Psoas muscle (tissue), 8 donors: ENCODE results near the gene FBXL7. TPM values are rescaled to one million over a fixed set of nuclear protein-coding genes. Genes with fewer than 3 reads are reported as not detected.

Experiments used
- ATAC-seq, 4 donors: fragments of 200-7000 bp; cut with Tn5 transposase; one replicate each; pipeline ENCODE4 v1.9.1; 2020; ENCODE audit warnings: moderate library complexity in 3 of 4, mild to moderate bottlenecking in 2 of 4
- DNase-seq, 2 donors: peaks; one replicate each; pipeline ENCODE4 v3.0.0-alpha.2; 2020
- H3K27ac ChIP-seq: fragments of 200-600 bp; one replicate; pipeline ENCODE4 v1.8.0; 2022
- H3K27me3 ChIP-seq, 3 donors: fragments of 200-600 bp in 1 of 3; one replicate each; pipeline versions ENCODE4 v1.6.1 to v1.8.0; 2013 to 2022; ENCODE audit warnings: low read length in 2 of 3, mild to moderate bottlenecking in 2 of 3, moderate library complexity in 1 of 3; ENCODE audit not compliant: insufficient read depth in 3 of 3
- H3K36me3 ChIP-seq, 2 donors: fragments of 200-600 bp in 1 of 2; one replicate each; pipeline versions ENCODE4 v1.6.1 to v1.8.0; 2013 to 2022; ENCODE audit warnings: low read depth in 1 of 2, mild to moderate bottlenecking in 1 of 2, moderate library complexity in 1 of 2; ENCODE audit not compliant: insufficient read depth in 1 of 2
- H3K4me1 ChIP-seq: fragments of 200-600 bp; one replicate; pipeline ENCODE4 v1.8.0; 2022
- H3K4me3 ChIP-seq: fragments of 200-600 bp; one replicate; pipeline ENCODE4 v1.8.0; 2022; ENCODE audit warnings: mild to moderate bottlenecking
- H3K9me3 ChIP-seq: fragments of 200-600 bp; one replicate; pipeline ENCODE4 v1.8.0; 2022
- WGBS, 3 donors: extraction: QIAGEN DNeasy Blood & Tissue Kit; methylation state at CpG; one replicate each; pipeline versions ENCODE4 v1.1.6 to v1.1.7; 2013; 5-methylcytosine and 5-hydroxymethylcytosine counted together
- intact Hi-C, 2 donors: fragments of 100-400 bp; cut with DNase I; formaldehyde crosslinking; loops; one replicate each; pipeline versions ENCODE4 v1.11.0 to v1.14.2; 2022
- polyA plus RNA-seq, 3 donors: library from polyadenylated mRNA; stranded (reverse); fragments of 200-250 nt; gene quantifications; one replicate each; pipeline ENCODE4 v1.2.3, GENCODE V29; 2013
- total RNA-seq, 4 donors: library from RNA; stranded (reverse); fragmentation: NEBNext Ultra II Directional in 2 of 4; extraction: Animal tissue kit (Norgen Biotek cat#: 25700) in 2 of 4; gene quantifications; one replicate each; pipeline versions ENCODE4 v1.2.1 to v1.2.4, GENCODE V29; 2021 to 2023
- TF ChIP-seq, protein P1 (sequence below): fragments of 200-600 bp; IDR thresholded peaks from one replicate; pipeline ENCODE4 v1.8.0; 2022; ENCODE audit warnings: antibody characterized with exemption
- donor health status: healthy with polysubstance abuse.
- donor health status: DM: no; HTN: no; CAD: no; lungs with moderate emphysema.
- donor health status: Bipolar disorder and iron deficiency.
- donor health status: healthy.
- donor health status: DM: yes; HTN: yes; CAD: no.
- donor health status: DM: no; HTN: no; CAD: no.
- donor health status: DM: no; HTN: no; CAD: no.
- donor health status: DM: yes; HTN: yes; CAD: no.

Gene FBXL7
- total and polyA plus RNA-seq, 7 donors: 1.6 to 7.5 (median 2.6) TPM

DNA sequence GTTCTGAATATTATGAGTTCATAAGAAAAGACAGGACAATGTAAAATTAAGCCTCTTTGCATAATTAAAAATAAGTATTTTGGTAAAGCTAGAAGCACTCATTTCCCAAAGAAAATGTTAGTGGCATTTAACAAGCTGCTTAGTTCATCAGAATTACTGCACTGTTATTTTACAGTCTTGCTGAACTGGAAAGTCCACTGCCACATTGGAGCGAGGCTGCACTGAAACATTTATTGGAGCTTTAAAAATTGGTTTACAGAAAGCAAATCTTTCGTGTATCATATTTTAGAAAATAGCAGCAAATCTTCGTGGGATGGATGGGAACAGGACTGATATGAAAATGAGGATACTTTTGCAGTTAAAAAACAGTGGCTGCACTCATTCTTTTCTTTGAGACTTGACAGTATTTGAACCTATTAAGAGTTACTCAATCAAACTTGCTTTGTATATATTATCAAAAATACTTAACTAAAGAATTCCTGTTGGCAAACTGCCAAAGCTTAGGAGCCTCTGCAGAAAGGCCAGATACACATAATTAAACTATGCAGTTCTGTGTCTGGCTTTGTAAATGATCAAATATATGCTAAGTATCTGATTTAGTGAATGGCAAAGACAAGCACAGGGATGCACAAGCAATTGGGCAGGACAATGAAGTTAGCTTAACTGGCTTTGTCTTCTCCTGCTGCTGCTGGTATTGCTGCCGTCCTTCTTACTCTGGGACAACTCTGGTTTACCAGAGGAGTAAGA lies 16.5 kb upstream of the FBXL7 start:
- DNase-seq (no peak), ATAC-seq (no peak)
- no peaks in the 10 kb centered on the region for H3K36me3 ChIP-seq
- TF ChIP-seq, protein P1, sequence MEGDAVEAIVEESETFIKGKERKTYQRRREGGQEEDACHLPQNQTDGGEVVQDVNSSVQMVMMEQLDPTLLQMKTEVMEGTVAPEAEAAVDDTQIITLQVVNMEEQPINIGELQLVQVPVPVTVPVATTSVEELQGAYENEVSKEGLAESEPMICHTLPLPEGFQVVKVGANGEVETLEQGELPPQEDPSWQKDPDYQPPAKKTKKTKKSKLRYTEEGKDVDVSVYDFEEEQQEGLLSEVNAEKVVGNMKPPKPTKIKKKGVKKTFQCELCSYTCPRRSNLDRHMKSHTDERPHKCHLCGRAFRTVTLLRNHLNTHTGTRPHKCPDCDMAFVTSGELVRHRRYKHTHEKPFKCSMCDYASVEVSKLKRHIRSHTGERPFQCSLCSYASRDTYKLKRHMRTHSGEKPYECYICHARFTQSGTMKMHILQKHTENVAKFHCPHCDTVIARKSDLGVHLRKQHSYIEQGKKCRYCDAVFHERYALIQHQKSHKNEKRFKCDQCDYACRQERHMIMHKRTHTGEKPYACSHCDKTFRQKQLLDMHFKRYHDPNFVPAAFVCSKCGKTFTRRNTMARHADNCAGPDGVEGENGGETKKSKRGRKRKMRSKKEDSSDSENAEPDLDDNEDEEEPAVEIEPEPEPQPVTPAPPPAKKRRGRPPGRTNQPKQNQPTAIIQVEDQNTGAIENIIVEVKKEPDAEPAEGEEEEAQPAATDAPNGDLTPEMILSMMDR: no peak
- no peak overlapping the region for H3K4me3 ChIP-seq
- 70 to 83% (median 79%) methylated on average over 4 of the region's 4 CpGs for WGBS, 3 donors
- H3K27me3 ChIP-seq: no peaks in the 10 kb centered on the region
- intact Hi-C loops: no loop called here
- no peaks in the 10 kb centered on the region for H3K9me3 ChIP-seq
- H3K27ac ChIP-seq: no peak overlapping the region
- no peaks in the 10 kb centered on the region for H3K4me1 ChIP-seq

DNA sequence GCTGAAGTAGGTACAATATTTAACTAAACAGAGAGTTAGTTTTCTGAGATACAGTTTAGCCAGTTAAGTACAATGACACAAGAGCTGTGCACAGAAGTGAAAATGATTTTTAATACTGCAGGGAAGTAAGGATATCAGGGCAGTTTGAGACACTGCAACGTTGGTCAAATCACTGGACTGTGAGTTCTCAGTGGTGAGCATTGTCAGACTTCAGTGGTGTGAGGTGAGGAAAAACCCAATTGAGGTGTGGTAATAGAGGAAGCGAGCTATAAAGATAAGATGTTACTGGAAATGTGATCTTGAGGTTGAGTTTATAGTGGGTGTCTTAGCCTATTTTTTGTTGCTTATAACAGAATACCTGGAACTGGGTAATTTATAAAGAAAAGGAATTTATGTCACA lies 12.8 kb upstream of the FBXL7 start:
- Histone ChIP-seq H3K9me3 (no peaks in the 10 kb centered on the region), H3K4me3 (no peak overlapping the region), H3K27ac (no peak overlapping the region), H3K27me3 (no peaks in the 10 kb centered on the region), H3K36me3 (no peaks in the 10 kb centered on the region), H3K4me1 (no peaks in the 10 kb centered on the region)
- 71 to 90% (median 74%) methylated on average over 2 of the region's 2 CpGs for WGBS, 3 donors
- ATAC-seq: no peak
- DNase-seq: no peak
- intact Hi-C loops: no loop called here
- TF ChIP-seq, protein P1: no peak

DNA sequence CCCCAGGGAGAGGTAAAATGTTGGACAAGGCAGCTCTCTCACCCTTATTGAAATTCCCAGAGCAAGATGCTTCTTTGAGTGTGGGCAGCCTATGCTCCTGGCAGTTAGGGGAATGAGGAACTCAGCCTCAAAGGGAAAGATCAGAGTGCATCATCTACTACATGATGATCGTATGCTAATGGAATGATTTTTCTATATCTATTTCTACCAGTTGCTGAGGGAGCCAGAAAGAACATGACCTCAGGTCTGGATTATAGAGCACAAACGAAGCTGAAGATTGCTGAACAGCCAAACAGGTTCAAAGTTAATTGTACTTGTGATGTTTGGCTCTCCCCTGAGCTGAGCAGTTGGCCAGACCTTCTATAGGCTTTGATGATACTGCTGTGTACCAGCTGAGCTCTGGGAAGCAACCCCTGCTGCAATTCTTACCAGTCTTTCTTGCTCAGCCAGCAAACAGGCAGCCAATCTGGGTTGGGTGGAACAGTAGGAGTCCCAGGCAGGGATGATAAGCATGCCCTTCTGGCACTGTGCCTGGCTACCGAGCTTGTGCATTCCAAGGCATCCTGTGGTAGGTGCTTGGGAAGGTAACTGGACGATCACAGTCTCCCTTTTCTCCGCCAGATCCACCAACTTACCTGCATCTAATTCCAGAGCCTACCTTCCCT lies 10.3 kb upstream of the FBXL7 start:
- Histone ChIP-seq H3K36me3 (no peaks in the 10 kb centered on the region), H3K9me3 (no peaks in the 10 kb centered on the region), H3K4me1 (no peaks in the 10 kb centered on the region), H3K27ac (no peak overlapping the region), H3K4me3 (no peak overlapping the region), H3K27me3 (no peaks in the 10 kb centered on the region)
- intact Hi-C loops: loop anchor here in 1 of 2 donors (10.0 kb wide), 1 partner anchor 305 kb away; no protein-coding TSS in a partner anchor
- 61 to 70% (median 65%) methylated on average over 5 of the region's 5 CpGs for WGBS, 3 donors
- ATAC-seq (no peak), DNase-seq (no peak)
- TF ChIP-seq, protein P1: no peak

DNA sequence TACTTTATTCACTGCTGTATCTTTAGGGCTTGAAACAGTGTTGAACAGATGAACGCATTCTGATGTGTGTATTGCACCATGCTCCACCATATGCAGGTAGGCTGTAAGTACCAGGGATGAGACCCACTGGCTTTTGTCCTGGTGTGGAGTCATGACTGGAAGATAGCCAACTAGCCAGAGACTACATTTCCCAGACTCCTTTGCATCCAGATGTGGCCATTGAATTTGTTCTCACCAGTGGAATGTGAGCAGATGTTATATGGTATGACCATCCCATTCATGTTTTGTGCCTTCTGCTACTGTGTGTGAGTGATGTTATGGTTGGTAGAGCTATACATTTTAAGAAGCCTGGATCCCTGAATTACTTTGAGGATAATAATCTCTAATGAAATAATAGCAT lies 7.4 kb upstream of the FBXL7 start:
- ATAC-seq: no peak
- WGBS, 3 donors: 93 to 100% (median 100%) methylated on average over 1 of the region's 1 CpG

More for the DNA sequence above, 7.4 kb upstream of the FBXL7 start:
- no peak overlapping the region for H3K4me3 ChIP-seq
- H3K9me3 ChIP-seq: no peaks in the 10 kb centered on the region
- TF ChIP-seq, protein P1: no peak
- H3K27ac ChIP-seq: no peak overlapping the region
- DNase-seq: no peak
- H3K27me3 ChIP-seq: no peaks in the 10 kb centered on the region
- no peaks in the 10 kb centered on the region for H3K36me3 ChIP-seq
- H3K4me1 ChIP-seq: no peaks in the 10 kb centered on the region
- intact Hi-C loops: loop anchor here in 1 of 2 donors (10.0 kb wide), 1 partner anchor 302 kb away; no protein-coding TSS in a partner anchor
